ENCODE data around the gene TPCN1.

Gene TPCN1

GRCh38 chr12:113334786-113335539 lies 113.7 kb downstream of the TPCN1 start, which contains the start of gene SLC8B1:
TSS of gene SLC8B1 (minus strand) at chr12:113335109. CDS start at chr12:113332878, 2,231 bp downstream.
- peak; percentile 71 for DNase-seq (ENCODE audit: low read depth)
- no peak for TF ChIP-seq CTCF (conservative IDR thresholded peaks at IDR 0.05; ENCODE audit: low read length)
- H3K4me3 ChIP-seq (ENCODE audit: low read length): peak within 1 kb of the TSS; percentile 77

- DNase-seq (ENCODE audit: low read depth): no peak
- H3K4me3 ChIP-seq (ENCODE audit: low read length): no peak overlapping the region
- TF ChIP-seq CTCF (conservative IDR thresholded peaks at IDR 0.05; ENCODE audit: low read length): no peak
Measured at GRCh38 chr12:113339540-113339939, 118.3 kb downstream of the TPCN1 start.

- no peak for DNase-seq (ENCODE audit: low read depth)
- H3K4me3 ChIP-seq (ENCODE audit: low read length): no peak overlapping the region
- TF ChIP-seq CTCF (conservative IDR thresholded peaks at IDR 0.05; ENCODE audit: low read length): no peak
Measured at GRCh38 chr12:113340061-113340460, 118.8 kb downstream of the TPCN1 start.

- no peak for TF ChIP-seq CTCF (conservative IDR thresholded peaks at IDR 0.05; ENCODE audit: low read length)
- H3K4me3 ChIP-seq (ENCODE audit: low read length): no peak overlapping the region
- no peak for DNase-seq (ENCODE audit: low read depth)
Measured at GRCh38 chr12:113341535-113341934, 120.3 kb downstream of the TPCN1 start.

GRCh38 chr12:113345318-113345717 lies 124.1 kb downstream of the TPCN1 start:
- DNase-seq (ENCODE audit: low read depth): no peak
- TF ChIP-seq CTCF (conservative IDR thresholded peaks at IDR 0.05; ENCODE audit: low read length): no peak
- no peak overlapping the region for H3K4me3 ChIP-seq (ENCODE audit: low read length)

GRCh38 chr12:113346353-113346752 lies 125.1 kb downstream of the TPCN1 start:
- DNase-seq (ENCODE audit: low read depth): no peak
- TF ChIP-seq CTCF (conservative IDR thresholded peaks at IDR 0.05; ENCODE audit: low read length): no peak
- no peak overlapping the region for H3K4me3 ChIP-seq (ENCODE audit: low read length)

GRCh38 chr12:113347107-113347506 lies 125.8 kb downstream of the TPCN1 start:
- no peak for DNase-seq (ENCODE audit: low read depth)
- TF ChIP-seq CTCF (conservative IDR thresholded peaks at IDR 0.05; ENCODE audit: low read length): no peak
- H3K4me3 ChIP-seq (ENCODE audit: low read length): no peak overlapping the region
